Skin of body (tissue), 2 donors: ENCODE results near the gene IFI27. TPM values are rescaled to one million over a fixed set of nuclear protein-coding genes. Genes with fewer than 3 reads are reported as not detected.
"Not testable (repeated sequence)": the region's sequence is repeated elsewhere in the genome, so short reads cannot be mapped to it uniquely, and the experiment has no call there.

Experiments
- DNase-seq: peaks from one replicate; lab custom pipeline; 2025; lab: John Stamatoyannopoulos, UW
- total RNA-seq: library from RNA; depleted of rRNA; stranded (reverse); fragments of >200 nt; gene quantifications from one replicate; pipeline ENCODE4 v1.2.3, GENCODE V29; 2014

IFI27 gene
- total RNA-seq, 1 donor from 2014 or later = 18.3 TPM

- DNase-seq = no peak
These were observed 42.1 kb downstream of the IFI27 start for GRCh38 chr14:94152676-94153075.

DNA sequence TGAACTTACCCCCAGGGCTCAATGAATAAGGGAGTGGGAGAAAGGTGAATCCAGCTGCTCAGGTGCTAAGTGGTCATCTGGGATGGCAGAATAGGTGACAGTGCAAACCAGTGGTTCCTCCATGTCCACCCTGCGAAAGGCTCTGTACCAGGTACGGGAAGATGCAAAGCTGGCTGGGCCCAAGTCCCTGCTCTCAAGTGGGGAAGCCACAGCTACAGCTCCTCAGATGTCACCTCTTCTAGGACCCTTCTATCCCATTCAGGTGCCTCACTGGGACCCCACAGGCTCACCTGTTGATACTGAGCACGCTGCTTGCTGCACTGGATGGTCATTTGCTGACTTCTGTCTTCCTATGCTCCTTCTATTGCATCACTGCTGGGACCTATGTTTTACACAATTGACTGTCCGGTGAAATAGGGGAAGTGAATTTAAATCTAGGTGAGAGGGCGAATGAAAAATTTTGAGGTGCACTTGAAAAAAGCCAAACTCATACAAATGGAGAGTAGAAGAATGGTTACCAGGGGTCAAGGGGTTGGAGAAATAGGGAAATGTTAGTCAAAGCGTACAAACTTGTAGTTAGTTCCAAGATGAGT is 43.3 kb downstream of the IFI27 start:
- DNase-seq = no peak

DNA sequence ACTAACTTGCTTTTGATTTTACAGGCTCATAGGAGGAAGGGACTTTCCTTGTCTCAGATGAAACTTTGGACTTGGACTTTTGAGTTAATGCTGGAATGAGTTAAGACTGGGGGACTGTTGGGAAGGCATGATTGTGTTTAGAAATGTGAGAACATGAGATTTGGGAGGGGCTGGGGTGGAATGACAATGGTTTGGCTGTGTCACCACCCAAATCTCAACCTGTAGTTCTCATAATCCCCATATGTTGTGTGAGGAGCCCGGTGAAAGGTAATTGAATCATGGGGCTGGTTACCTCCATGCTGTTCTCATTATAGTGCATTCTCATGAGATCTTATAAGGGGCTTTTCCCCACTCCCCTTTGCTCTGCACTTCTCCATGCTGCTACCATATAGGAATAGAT is 45.6 kb downstream of the IFI27 start:
- DNase-seq = not testable (repeated sequence)

DNA sequence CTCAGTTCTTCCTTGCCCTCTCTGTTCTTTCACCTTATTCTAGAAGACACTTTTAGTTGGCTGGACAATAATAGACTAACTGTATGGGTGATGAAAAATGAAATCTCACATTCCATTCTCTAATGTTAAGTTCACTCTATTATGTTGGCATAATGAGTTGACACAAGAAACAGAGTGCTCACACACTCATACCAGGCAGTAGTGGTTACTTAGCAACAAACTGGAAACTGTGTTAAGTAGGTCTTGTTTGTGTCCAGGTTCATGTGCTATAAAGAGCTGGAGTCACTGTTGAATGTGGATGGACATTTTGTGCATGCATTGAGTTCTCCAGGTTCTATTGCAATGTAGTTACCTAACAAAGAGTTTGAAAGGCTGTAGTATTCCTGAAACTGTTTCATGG is 46.7 kb downstream of the IFI27 start:
- DNase-seq = no peak

- DNase-seq = no peak
These were observed 47.8 kb downstream of the IFI27 start for GRCh38 chr14:94158239-94158883.

GRCh38 chr14:94161058-94161457 is 50.5 kb downstream of the IFI27 start:
- no peak for DNase-seq

DNA sequence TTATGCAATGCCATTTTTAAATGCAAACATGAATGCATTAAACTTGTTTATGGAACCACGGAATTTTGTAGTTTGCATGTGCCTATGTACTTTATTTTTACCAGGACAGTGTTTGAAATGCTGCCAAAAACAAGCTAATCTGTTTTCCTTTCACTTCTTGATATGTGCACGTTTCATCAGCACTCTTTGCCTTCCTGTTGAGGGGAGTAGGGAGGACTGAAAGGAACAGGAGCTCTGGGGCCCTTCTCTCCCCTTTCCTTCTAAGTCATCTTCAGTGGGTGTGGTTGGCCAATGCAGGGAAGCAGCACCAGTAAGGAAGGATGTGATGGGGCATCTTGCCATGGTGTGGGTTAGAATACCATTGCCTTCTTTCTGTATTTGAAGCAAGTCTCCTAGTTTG is 51.4 kb downstream of the IFI27 start:
- no peak for DNase-seq

DNA sequence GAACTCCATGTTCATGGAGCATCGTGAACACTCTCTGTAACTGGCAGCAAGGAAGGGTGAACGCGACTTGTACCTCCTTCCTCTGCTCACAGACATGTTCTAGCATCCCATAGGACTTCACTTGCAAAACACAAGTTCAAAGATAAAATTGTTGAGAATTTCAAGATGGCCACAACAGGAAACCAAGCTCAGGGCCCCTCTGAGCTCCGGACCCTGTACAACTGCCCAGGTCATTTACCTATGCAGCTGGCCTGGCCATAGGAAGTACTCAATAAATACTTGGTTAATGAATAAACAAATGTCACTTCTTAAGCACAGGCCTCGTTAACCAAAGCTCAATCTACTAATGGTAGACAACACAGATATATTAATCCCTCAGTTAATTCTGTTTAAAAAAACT is 51.9 kb downstream of the IFI27 start:
- no peak for DNase-seq

- no peak for DNase-seq
These were observed 53.3 kb downstream of the IFI27 start for GRCh38 chr14:94163796-94164195.

GRCh38 chr14:94164685-94165431 is 54.3 kb downstream of the IFI27 start:
- DNase-seq = no peak

DNA sequence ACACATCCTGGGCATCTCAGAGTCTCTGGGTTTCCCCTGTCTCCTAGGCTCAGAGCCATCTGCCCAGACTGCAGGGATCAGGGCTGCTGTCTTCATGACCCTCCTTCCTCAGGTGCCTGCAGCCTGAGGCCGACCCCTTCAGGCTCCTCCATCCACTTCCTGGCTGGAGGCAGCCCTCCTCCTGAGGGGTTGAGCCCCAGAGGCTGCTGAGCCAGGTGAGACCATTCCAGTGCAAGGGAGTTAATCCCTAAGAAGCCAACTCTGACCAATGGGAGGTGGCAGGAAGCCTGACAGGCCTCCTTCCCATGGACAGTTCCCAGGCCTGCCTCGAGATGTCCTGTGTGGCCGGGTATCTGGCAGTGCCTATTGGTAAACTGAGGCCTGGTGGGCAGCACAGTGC is 55.2 kb downstream of the IFI27 start:
- no peak for DNase-seq

Other genes starting within 250 kb of the IFI27 start
- not detected for gene FAM181A, start 183.4 kb upstream of the IFI27 start, total RNA-seq
- gene ASB2, start 134.2 kb upstream of the IFI27 start, total RNA-seq = 6.1 TPM
- not detected for gene CCDC197, start 113.4 kb upstream of the IFI27 start, total RNA-seq
- gene OTUB2, start 84.4 kb upstream of the IFI27 start, total RNA-seq = 2.9 TPM
- gene DDX24, start 29.5 kb upstream of the IFI27 start, total RNA-seq = 64.3 TPM
- 10.4 TPM for gene IFI27L1, start 29.4 kb upstream of the IFI27 start, total RNA-seq
- 29.8 TPM for gene IFI27L2, start 18.9 kb downstream of the IFI27 start, total RNA-seq
- gene PPP4R4, start 63.6 kb downstream of the IFI27 start, total RNA-seq = 2.4 TPM
- gene SERPINA10, start 182.5 kb downstream of the IFI27 start, total RNA-seq = not detected
- gene SERPINA6, start 212.6 kb downstream of the IFI27 start, total RNA-seq = not detected